PC-3 (cell line): ENCODE data around the gene LMTK2. TPM values are rescaled to one million over a fixed set of nuclear protein-coding genes. Genes with fewer than 3 reads are reported as not detected.

ENCODE experiments used
- ATAC-seq: fragments of 200-7000 bp; cut with Tn5 transposase; 2 replicates; pipeline ENCODE4 v1.9.1; 2020; ENCODE audit warnings: mild to moderate bottlenecking, moderate library complexity
- BruUV-seq: library from RNA; stranded (reverse); fragments of 400-500 nt; replicated peaks from 2 replicates; lab custom pipeline; 2021; lab: Mats Ljungman, UMichigan
- CTCF ChIA-PET: fragments of 300-600 bp; sonication (Branson Sonifier 250); formaldehyde crosslinking; loops from one replicate; lab custom pipeline; 2022; ENCODE audit warnings: antibody characterized with exemption; lab: Charles Lee
- POLR2A ChIA-PET: fragments of 300-600 bp; sonication (Branson Sonifier 250); formaldehyde crosslinking; loops from one replicate; lab custom pipeline; 2022; ENCODE audit warnings: antibody characterized with exemption; ENCODE audit not compliant: unreplicated experiment; lab: Charles Lee
- DNase-seq: peaks from one replicate; pipeline ENCODE4 v3.0.0-alpha.2; 2015
- H2AFZ ChIP-seq: fragments of 300-600 bp; sonication (generic); 2 replicates; pipeline ENCODE4 v1.6.0; 2016; ENCODE audit warnings: antibody characterized with exemption, low read length
- H3F3A ChIP-seq: fragments of 300-600 bp; sonication (generic); one replicate; pipeline ENCODE4 v1.6.0; 2017; ENCODE audit warnings: antibody characterized with exemption, low read length, control low read depth, mild to moderate bottlenecking; ENCODE audit not compliant: unreplicated experiment
- H3K27ac ChIP-seq: fragments of 300-600 bp; sonication (generic); 2 replicates; pipeline ENCODE4 v1.5.1; 2016; ENCODE audit warnings: mild to moderate bottlenecking, low read length
- H3K27me3 ChIP-seq: fragments of 300-600 bp; sonication (generic); 2 replicates; pipeline ENCODE4 v1.6.1; 2016; ENCODE audit warnings: low read length, mixed read lengths
- H3K36me3 ChIP-seq: fragments of 300-600 bp; sonication (generic); 2 replicates; pipeline ENCODE4 v1.6.1; 2016; ENCODE audit warnings: low read depth, mixed run types, low read length, mixed read lengths
- H3K4me1 ChIP-seq: fragments of 300-600 bp; sonication (generic); 2 replicates; pipeline ENCODE4 v1.5.1; 2016; ENCODE audit warnings: low read length; ENCODE audit not compliant: insufficient read depth
- H3K4me2 ChIP-seq: fragments of 300-600 bp; sonication (generic); 2 replicates; pipeline ENCODE4 v1.6.0; 2016; ENCODE audit warnings: low read length
- H3K4me3 ChIP-seq: fragments of 300-600 bp; sonication (generic); 2 replicates; pipeline ENCODE4 v1.5.1; 2016; ENCODE audit warnings: mild to moderate bottlenecking, low read length, mixed read lengths
- H3K79me2 ChIP-seq: fragments of 300-600 bp; sonication (generic); 2 replicates; pipeline ENCODE4 v1.6.1; 2017; ENCODE audit warnings: low read length, mixed read lengths
- H3K9ac ChIP-seq: fragments of 300-600 bp; sonication (generic); 2 replicates; pipeline ENCODE4 v1.6.0; 2016; ENCODE audit warnings: mild to moderate bottlenecking, low read length
- H3K9me2 ChIP-seq: fragments of 300-600 bp; sonication (generic); replicated peaks from 2 replicates; pipeline ENCODE4 v1.6.1; 2016; ENCODE audit warnings: mixed run types, low read length, mixed read lengths
- H3K9me3 ChIP-seq: fragments of 300-600 bp; sonication (generic); 2 replicates; pipeline ENCODE4 v1.6.1; 2016; ENCODE audit warnings: low read length, mixed read lengths
- H4K20me1 ChIP-seq: fragments of 300-600 bp; sonication (generic); 2 replicates; pipeline ENCODE4 v1.6.1; 2016; ENCODE audit warnings: low read length, mixed read lengths
- CTCF ChIP-seq: fragments of 300-600 bp; sonication (generic); conservative IDR thresholded peaks from 2 replicates; pipeline ENCODE4 v1.5.1; 2017; ENCODE audit warnings: antibody characterized with exemption, low read depth, mild to moderate bottlenecking, low read length
- EZH2 ChIP-seq: fragments of 300-600 bp; sonication (generic); IDR thresholded peaks from one replicate; pipeline ENCODE4 v1.6.1; 2017; ENCODE audit warnings: antibody characterized with exemption, mild to moderate bottlenecking, low read length; ENCODE audit not compliant: unreplicated experiment
- EZH2phosphoT487 ChIP-seq: fragments of 300-600 bp; sonication (generic); IDR thresholded peaks from 2 replicates; pipeline ENCODE4 v1.6.1; 2018; ENCODE audit warnings: mild to moderate bottlenecking, antibody characterized with exemption, low read length, borderline replicate concordance
- intact Hi-C: fragments of 100-400 bp; cut with micrococcal nuclease; formaldehyde crosslinking; loops from 2 replicates; pipeline ENCODE4 v1.9.0; 2023
- total RNA-seq: library from RNA; depleted of rRNA; stranded (reverse); fragments of >200 nt; gene quantifications from 2 replicates; pipeline ENCODE4 v1.2.3, GENCODE V29; 2014

The LMTK2 gene
- total RNA-seq, 1 experiment from 2014 or later: 9.0 TPM

- intact Hi-C loops: no loop called here
- Histone ChIP-seq H3K4me2 (no peak overlapping the region), H3K27me3 (no peaks in the 10 kb centered on the region), H3F3A (no peaks in the 10 kb centered on the region), H3K9me2 (no peaks in the 10 kb centered on the region), H3K27ac (no peak overlapping the region), H3K4me1 (no peaks in the 10 kb centered on the region), H3K79me2 (no peaks in the 10 kb centered on the region), H2AFZ (no peak overlapping the region), H4K20me1 (no peaks in the 10 kb centered on the region), H3K9ac (no peak overlapping the region), H3K9me3 (no peaks in the 10 kb centered on the region), H3K4me3 (no peak overlapping the region), H3K36me3 (no peaks in the 10 kb centered on the region)
- ChIA-PET POLR2A (no interaction called here), CTCF (no interaction called here)
- no TSS peak for BruUV-seq
- DNase-seq (no peak), ATAC-seq (no peak)
- TF ChIP-seq EZH2 (no peak), CTCF (no peak), EZH2phosphoT487 (no peak)
These were observed 115.2 kb downstream of the LMTK2 start for GRCh38 chr7:98221611-98222532.

GRCh38 chr7:98222533-98223195 lies 116.0 kb downstream of the LMTK2 start:
- H3K27ac ChIP-seq: no peak overlapping the region
- H3K9ac ChIP-seq: no peak overlapping the region
- no peak overlapping the region for H3K4me3 ChIP-seq
- no peaks in the 10 kb centered on the region for H3K4me1 ChIP-seq
- H3K9me2 ChIP-seq: no peaks in the 10 kb centered on the region
- BruUV-seq: no TSS peak
- no peak overlapping the region for H3K4me2 ChIP-seq
- TF ChIP-seq EZH2phosphoT487 (no peak), CTCF (no peak), EZH2 (no peak)
- no peaks in the 10 kb centered on the region for H3K79me2 ChIP-seq
- H3K27me3 ChIP-seq: no peaks in the 10 kb centered on the region
- H2AFZ ChIP-seq: no peak overlapping the region
- DNase-seq (no peak), ATAC-seq (no peak)
- no peaks in the 10 kb centered on the region for H3F3A ChIP-seq
- ChIA-PET CTCF (no interaction called here), POLR2A (no interaction called here)
- H3K36me3 ChIP-seq: no peaks in the 10 kb centered on the region
- no peaks in the 10 kb centered on the region for H4K20me1 ChIP-seq
- H3K9me3 ChIP-seq: no peaks in the 10 kb centered on the region
- intact Hi-C loops: no loop called here
